DMS53 treated with DMSO at 0.1 percent for 48 hours (cell line): ENCODE measurements around the gene VIPR2.
"Not testable (repeated sequence)": the region's sequence is repeated elsewhere in the genome, so short reads cannot be mapped to it uniquely, and the experiment has no call there.

ENCODE experiments used
- DNase-seq: peaks from one replicate; lab custom pipeline; 2025; ENCODE audit not compliant: unreplicated experiment; lab: John Stamatoyannopoulos, UW

Gene VIPR2, protein sequence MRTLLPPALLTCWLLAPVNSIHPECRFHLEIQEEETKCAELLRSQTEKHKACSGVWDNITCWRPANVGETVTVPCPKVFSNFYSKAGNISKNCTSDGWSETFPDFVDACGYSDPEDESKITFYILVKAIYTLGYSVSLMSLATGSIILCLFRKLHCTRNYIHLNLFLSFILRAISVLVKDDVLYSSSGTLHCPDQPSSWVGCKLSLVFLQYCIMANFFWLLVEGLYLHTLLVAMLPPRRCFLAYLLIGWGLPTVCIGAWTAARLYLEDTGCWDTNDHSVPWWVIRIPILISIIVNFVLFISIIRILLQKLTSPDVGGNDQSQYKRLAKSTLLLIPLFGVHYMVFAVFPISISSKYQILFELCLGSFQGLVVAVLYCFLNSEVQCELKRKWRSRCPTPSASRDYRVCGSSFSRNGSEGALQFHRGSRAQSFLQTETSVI

GRCh38 chr7:159144758-159145489 is at the start of gene VIPR2:
Gene VIPR2 (minus strand): TSS chr7:159144867. CDS start chr7:159144771, 96 bp downstream.
- DNase-seq, result no peak

DNA sequence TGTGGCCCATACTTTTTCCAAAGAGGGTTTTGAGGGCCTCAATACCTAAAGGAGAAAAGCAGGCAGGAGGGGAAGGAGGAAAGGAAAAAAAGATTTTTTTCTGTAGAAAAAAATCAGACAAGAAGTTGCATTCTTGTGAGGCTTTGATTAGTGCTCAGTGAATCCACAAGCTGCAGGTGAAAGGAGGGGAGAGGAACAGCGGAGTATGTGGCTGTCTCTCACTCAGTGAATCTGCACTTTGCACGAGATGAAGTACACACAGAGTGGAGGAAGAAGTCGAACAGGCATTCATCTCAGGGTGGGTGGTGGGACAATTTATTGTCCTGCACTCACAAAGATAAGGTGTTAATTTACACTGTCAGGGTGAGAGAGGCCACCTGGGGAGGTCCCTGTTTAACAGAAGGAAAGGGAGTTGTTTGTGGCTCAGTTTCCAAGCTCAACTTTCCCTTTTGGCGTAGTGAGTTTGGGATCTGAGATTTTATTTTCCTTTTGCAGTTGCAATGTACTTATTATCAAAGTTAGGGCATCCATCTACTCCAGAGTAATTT is 49.0 kb upstream of the VIPR2 start:
- no peak for DNase-seq

- no peak for DNase-seq
These were observed 48.2 kb upstream of the VIPR2 start for GRCh38 chr7:159192725-159193453.

DNA sequence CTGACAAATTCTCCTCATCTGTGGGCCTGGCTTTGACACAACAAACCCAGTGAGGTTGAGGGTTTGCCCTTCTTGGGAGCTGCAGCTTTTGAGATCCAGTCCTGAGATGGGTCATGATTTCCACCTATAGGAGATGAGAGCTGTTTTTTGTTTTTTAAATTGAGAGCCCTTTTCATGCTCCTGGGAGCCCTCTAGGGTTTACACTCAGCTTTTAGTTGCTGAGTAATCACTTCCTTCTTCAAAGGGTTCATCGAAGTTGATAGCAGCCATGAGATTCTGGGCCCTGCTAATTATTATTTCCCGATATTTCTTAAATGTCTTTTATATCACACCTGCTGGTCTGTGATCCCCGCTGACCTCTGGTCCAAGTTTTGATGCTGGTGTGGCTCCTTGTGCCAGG is 47.3 kb upstream of the VIPR2 start:
- no peak for DNase-seq

DNA sequence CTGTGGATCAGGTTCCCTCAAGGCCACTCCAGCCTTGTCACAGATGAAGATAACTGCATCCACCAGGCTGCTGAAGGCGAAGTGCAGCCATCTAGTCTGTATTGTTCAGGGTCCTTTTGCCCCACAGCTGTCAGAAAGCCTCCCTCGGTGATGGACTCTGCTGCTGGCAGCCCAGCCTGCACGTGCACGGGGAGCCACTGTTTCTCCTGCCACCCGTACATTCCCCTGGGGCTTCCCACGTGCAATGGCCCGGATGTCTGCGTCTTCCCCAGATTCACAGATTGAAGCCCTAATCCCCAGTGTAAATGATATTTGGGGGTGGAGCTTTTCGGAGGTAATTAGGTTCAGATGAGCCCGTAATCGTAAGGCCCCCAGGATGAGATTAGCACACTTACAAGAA is 46.6 kb upstream of the VIPR2 start:
- DNase-seq, result no peak

DNA sequence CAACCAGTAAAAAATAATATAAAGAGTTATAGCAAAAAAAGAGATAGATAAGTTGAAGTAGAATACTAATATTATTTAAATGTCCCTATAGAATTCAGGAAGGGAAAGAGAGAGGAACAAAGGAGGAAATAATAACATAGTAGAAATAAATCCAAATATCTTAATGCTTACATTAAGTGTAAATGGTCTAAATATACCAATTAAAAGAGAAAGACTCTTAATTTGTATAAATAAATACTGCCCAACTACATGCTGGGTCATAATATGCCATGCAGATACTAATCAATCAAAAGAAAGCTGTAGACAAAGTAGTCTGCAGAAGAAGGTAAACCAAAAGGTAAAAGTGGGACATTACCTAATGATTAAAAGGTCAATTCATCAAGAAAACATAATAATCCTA is 43.3 kb upstream of the VIPR2 start:
- no peak for DNase-seq

- no peak for DNase-seq
These were observed 34.6 kb upstream of the VIPR2 start for GRCh38 chr7:159179241-159179640.

DNA sequence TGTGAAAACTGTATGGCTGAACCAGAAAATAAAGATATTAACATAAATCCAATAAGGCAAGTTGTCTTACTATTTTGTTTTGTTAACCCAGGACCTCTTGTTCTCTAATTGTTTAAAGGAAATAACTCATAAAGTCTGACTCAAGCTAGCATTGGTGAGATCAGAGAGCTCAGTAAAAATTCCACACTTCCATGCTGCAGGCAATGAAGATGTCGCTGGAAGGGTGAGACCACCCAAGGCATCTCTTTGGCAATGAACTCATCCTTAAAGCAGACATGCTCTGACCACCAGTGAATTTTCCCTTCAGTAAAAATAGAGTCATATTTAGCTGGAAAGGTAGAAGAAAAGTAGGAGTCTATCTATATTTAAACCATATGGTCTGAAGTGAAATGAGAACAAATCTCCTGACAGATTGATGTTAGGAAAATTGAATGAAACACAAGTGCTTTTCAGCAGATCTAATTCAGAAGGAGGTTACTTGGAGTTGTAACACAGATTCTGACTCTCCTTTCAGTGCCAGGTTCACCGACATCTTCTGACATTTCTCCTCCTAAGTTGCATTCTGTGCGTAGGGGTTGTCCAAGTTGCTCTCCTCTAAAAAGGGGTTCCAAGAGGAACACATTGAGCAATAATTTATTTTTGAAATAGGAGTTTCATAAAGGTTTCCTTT is 32.8 kb upstream of the VIPR2 start:
- DNase-seq, result no peak

- no peak for DNase-seq
These were observed 31.1 kb upstream of the VIPR2 start for GRCh38 chr7:159175792-159176191.

DNA sequence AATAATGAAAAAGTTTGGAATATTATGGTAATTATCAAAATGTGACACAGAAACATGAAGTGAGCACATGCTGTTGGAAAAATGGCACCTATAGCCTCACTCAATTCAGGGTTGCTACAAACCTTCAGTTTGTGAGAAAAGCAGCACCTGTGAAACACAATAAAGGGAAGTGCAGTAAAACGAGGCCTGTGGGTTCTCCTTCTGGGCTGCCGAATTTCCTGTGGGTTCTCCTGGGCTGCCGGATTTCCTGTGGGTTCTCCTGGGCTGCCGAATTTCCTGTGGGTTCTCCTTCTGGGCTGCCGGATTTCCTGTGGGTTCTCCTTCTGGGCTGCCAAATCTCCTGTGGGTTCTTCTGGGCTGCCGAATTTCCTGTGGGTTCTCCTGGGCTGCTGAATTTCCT is 30.4 kb upstream of the VIPR2 start:
- not testable (repeated sequence) for DNase-seq

- no peak for DNase-seq
These were observed 27.7 kb upstream of the VIPR2 start for GRCh38 chr7:159172400-159172799.

- DNase-seq, result no peak
These were observed 24.7 kb upstream of the VIPR2 start for GRCh38 chr7:159169391-159169790.

- no peak for DNase-seq
These were observed 22.5 kb upstream of the VIPR2 start for GRCh38 chr7:159167139-159167538.

GRCh38 chr7:159166530-159166929 is 21.9 kb upstream of the VIPR2 start:
- DNase-seq, result no peak

GRCh38 chr7:159165352-159165751 is 20.7 kb upstream of the VIPR2 start:
- no peak for DNase-seq

DNA sequence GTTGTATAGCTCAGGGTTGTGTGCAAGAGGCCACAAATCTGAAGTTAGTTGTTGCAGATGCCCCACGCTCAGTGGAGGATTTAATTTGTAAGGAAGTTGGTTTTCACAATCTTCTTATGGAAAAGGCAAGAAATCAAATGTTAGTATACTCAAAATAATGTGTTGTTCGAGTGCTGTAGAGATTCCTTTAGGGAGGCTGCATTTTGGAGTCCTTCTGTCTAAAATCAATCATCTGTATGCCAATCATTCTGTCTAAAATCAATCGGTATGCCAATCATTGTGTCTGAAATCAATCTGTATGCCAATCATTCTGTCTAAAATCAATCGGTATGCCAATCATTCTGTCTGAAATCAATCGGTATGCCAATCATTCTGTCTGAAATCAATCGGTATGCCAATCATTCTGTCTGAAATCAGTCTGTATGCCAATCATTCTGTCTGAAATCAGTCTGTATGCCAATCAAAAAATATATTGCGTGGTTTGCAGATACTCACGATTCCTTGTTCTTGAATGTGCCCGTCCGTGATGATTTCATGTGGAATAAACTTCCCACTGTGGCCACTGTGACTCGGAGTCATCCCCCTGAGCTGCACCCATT is 19.1 kb upstream of the VIPR2 start:
- DNase-seq, result not testable (repeated sequence)

DNA sequence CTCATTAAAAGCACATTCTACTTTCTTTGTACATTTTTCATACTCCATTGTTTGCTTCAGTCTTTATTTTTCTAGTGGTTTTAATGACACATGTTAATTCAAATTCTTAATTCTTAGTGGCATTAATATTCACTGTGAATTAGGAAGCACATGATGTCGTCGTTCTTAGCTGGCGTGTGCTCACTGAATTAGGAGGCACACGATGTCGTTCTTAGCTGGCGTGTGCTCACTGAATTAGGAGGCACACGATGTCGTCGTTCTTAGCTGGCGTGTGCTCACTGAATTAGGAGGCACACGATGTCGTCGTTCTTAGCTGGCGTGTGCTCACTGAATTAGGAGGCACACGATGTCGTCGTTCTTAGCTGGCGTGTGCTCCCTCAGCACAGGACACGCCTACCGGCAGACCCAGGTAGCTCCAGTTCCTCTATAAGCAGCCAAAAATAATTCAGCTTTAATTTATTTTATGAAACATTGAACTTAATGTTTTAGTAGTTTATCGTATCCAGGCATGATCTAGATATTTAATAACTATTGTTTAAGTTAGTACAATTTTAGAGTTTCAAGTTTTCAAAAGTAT is 17.5 kb upstream of the VIPR2 start:
- DNase-seq, result not testable (repeated sequence)

GRCh38 chr7:159160450-159160849 is 15.8 kb upstream of the VIPR2 start:
- DNase-seq, result no peak

- DNase-seq, result no peak
These were observed 15.1 kb upstream of the VIPR2 start for GRCh38 chr7:159159731-159160130.

GRCh38 chr7:159158888-159159405 is 14.3 kb upstream of the VIPR2 start:
- no peak for DNase-seq
